A673 (cell line): ENCODE results near the gene SLC5A1. TPM values are rescaled to one million over a fixed set of nuclear protein-coding genes. Genes with fewer than 3 reads are reported as not detected.

Source experiments
- BruUV-seq: library from RNA; stranded (reverse); fragments of 400-500 nt; replicated peaks from 2 replicates; lab custom pipeline; 2021; lab: Mats Ljungman, UMichigan
- CTCF ChIA-PET: fragments of 300-600 bp; sonication (Branson Sonifier 250); formaldehyde crosslinking; loops from one replicate; lab custom pipeline; 2022; ENCODE audit warnings: antibody characterized with exemption; lab: Charles Lee
- POLR2A ChIA-PET: fragments of 300-600 bp; sonication (Branson Sonifier 250); formaldehyde crosslinking; loops from one replicate; lab custom pipeline; 2022; ENCODE audit warnings: antibody characterized with exemption; ENCODE audit not compliant: low non-redundant PET; lab: Charles Lee
- DNase-seq: peaks from one replicate; pipeline ENCODE4 v3.0.0-alpha.2; 2015; ENCODE audit warnings: low spot score
- H3K27ac ChIP-seq: fragments of 200-600 bp; sonication (generic); 2 replicates; pipeline ENCODE4 v1.5.1; 2016; ENCODE audit warnings: mixed run types, low read depth, mild to moderate bottlenecking, mixed read lengths, antibody characterized with exemption, low read length; ENCODE audit not compliant: poor library complexity, severe bottlenecking
- H3K27me3 ChIP-seq: fragments of 200-600 bp; sonication (generic); replicated peaks from 2 replicates; pipeline ENCODE4 v1.6.1; 2017; ENCODE audit warnings: mixed run types, low read depth, mild to moderate bottlenecking, mixed read lengths, antibody characterized with exemption, low read length; ENCODE audit not compliant: insufficient read depth, poor library complexity
- H3K36me3 ChIP-seq: fragments of 200-600 bp; sonication (generic); 2 replicates; pipeline ENCODE4 v1.6.1; 2016; ENCODE audit warnings: mixed run types, mild to moderate bottlenecking, mixed read lengths, antibody characterized with exemption, low read length; ENCODE audit not compliant: insufficient read depth, poor library complexity, severe bottlenecking
- H3K4me1 ChIP-seq: fragments of 200-600 bp; sonication (generic); 2 replicates; pipeline ENCODE4 v1.6.1; 2017; ENCODE audit warnings: mixed run types, mild to moderate bottlenecking, mixed read lengths, antibody characterized with exemption, low read length; ENCODE audit not compliant: insufficient read depth, poor library complexity, severe bottlenecking
- H3K4me3 ChIP-seq: fragments of 200-600 bp; sonication (generic); 2 replicates; pipeline ENCODE4 v1.5.1; 2016; ENCODE audit warnings: low read depth, mixed run types, mild to moderate bottlenecking, mixed read lengths, low read length; ENCODE audit not compliant: poor library complexity, severe bottlenecking
- H3K9me3 ChIP-seq: fragments of 200-600 bp; sonication (generic); 2 replicates; pipeline ENCODE4 v1.6.1; 2016; ENCODE audit warnings: mixed run types, low read depth, mild to moderate bottlenecking, mixed read lengths, antibody characterized with exemption, low read length; ENCODE audit not compliant: poor library complexity, severe bottlenecking
- CTCF ChIP-seq: fragments of 300-800, 200-600 bp; sonication (generic); conservative IDR thresholded peaks from 2 replicates; pipeline ENCODE4 v1.5.1; 2017; ENCODE audit warnings: low read depth, mild to moderate bottlenecking, antibody characterized with exemption, low read length, moderate library complexity, mixed read lengths
- EZH2 ChIP-seq: fragments of 200-600 bp; sonication (generic); IDR thresholded peaks from 2 replicates; pipeline ENCODE4 v1.6.1; 2017; ENCODE audit warnings: borderline replicate concordance, low read depth, mild to moderate bottlenecking, mixed read lengths, antibody characterized with exemption, low read length; ENCODE audit not compliant: poor library complexity, severe bottlenecking
- intact Hi-C: fragments of 100-400 bp; cut with micrococcal nuclease; formaldehyde crosslinking; loops from one replicate; pipeline ENCODE4 v1.10.0; 2022; ENCODE audit not compliant: unreplicated experiment
- total RNA-seq: library from RNA; stranded (reverse); gene quantifications from 2 replicates; pipeline ENCODE4 v1.2.3, GENCODE V29; 2021

Gene SLC5A1
- total RNA-seq, 1 experiment from 2014 or later, result not detected

- DNase-seq, result peak; percentile 77
- ChIA-PET POLR2A (no interaction called here), CTCF (interaction anchor here (0.6 kb wide), 2 partner anchors 56 to 1129 kb away, joined by 3 to 4 read pairs; no protein-coding TSS in a partner anchor)
Measured at GRCh38 chr22:32050678-32051515, 7.8 kb downstream of the SLC5A1 start.

DNA sequence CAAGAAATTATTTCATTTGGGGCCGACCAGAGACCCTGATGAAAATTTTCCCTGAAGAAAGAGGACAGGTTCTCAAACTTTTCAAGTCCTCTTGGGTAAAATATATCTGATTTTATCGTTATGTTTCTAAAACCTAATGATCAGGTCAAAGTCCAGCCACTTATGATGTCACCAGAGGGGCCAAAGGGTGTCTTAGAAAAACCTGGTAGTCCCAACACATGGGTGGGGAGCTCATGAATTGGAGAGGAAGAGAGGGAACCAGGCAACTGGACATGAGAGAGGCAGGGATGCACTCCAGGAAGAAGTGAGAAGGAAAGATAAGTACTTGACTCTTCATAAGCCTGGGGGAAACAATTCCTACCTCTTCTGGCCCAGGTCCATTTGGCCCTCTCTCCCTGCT is 9.2 kb downstream of the SLC5A1 start:
- POLR2A ChIA-PET, result no interaction called here
- intact Hi-C loops, result no loop called here

More at GRCh38 chr22:32050678-32051515, 7.8 kb downstream of the SLC5A1 start:
- Histone ChIP-seq H3K9me3 (no peaks in the 10 kb centered on the region), H3K4me1 (peaks cover 12% of the 10 kb centered on the region), H3K4me3 (no peak overlapping the region), H3K36me3 (no peaks in the 10 kb centered on the region), H3K27ac (no peak overlapping the region), H3K27me3 (no peaks in the 10 kb centered on the region)
- intact Hi-C loops, result no loop called here
- no TSS peak for BruUV-seq
- TF ChIP-seq EZH2 (no peak), CTCF (no peak)

More for the DNA sequence above, 9.2 kb downstream of the SLC5A1 start:
- Histone ChIP-seq H3K4me3 (no peak overlapping the region), H3K27me3 (no peaks in the 10 kb centered on the region), H3K4me1 (peaks cover 12% of the 10 kb centered on the region), H3K27ac (no peak overlapping the region), H3K36me3 (no peaks in the 10 kb centered on the region), H3K9me3 (no peaks in the 10 kb centered on the region)
- CTCF ChIA-PET, result interaction anchor here (0.7 kb wide), 1 partner anchor 118 kb away, joined by 3 read pairs; no protein-coding TSS in a partner anchor
- no peak for DNase-seq
- BruUV-seq, result no TSS peak
- TF ChIP-seq CTCF, result no peak
- no peak for TF ChIP-seq EZH2
